Measurements from ENCODE around the gene NTM.

Gene NTM

GRCh38 chr11:131790586-131790985 lies 420.2 kb downstream of the NTM start:
- DNase-seq, result no peak

GRCh38 chr11:131792243-131792642 lies 421.8 kb downstream of the NTM start:
- DNase-seq, result no peak

GRCh38 chr11:131796089-131796488 lies 425.7 kb downstream of the NTM start:
- no peak for DNase-seq

- no peak for DNase-seq
These were observed 426.1 kb downstream of the NTM start for GRCh38 chr11:131796541-131796940.

GRCh38 chr11:131800452-131800851 lies 430.0 kb downstream of the NTM start:
- no peak for DNase-seq

GRCh38 chr11:131802440-131803115 lies 432.2 kb downstream of the NTM start:
- DNase-seq, result no peak

- DNase-seq, result no peak
These were observed 437.5 kb downstream of the NTM start for GRCh38 chr11:131807876-131808275.

- no peak for DNase-seq
These were observed 438.1 kb downstream of the NTM start for GRCh38 chr11:131808470-131808869.

GRCh38 chr11:131809203-131809918 lies 438.9 kb downstream of the NTM start:
- peak in 1 of 4 experiments; percentile 9 for DNase-seq

GRCh38 chr11:131810541-131810940 lies 440.1 kb downstream of the NTM start:
- DNase-seq, result peak in 3 of 4 experiments; percentile 18 to 57 (median 28)

- no peak for DNase-seq
These were observed 441.0 kb downstream of the NTM start for GRCh38 chr11:131811383-131811782.

- DNase-seq, result peak in 2 of 4 experiments; percentile 30 to 34
These were observed 443.7 kb downstream of the NTM start for GRCh38 chr11:131814108-131814507.

- DNase-seq, result no peak
These were observed 445.2 kb downstream of the NTM start for GRCh38 chr11:131815590-131815989.

GRCh38 chr11:131816051-131816450 lies 445.6 kb downstream of the NTM start:
- no peak for DNase-seq

GRCh38 chr11:131817687-131818188 lies 447.3 kb downstream of the NTM start:
- DNase-seq, result no peak

- DNase-seq, result no peak
These were observed 449.4 kb downstream of the NTM start for GRCh38 chr11:131819865-131820264.

- peak in 1 of 4 experiments; percentile 14 for DNase-seq
These were observed 452.1 kb downstream of the NTM start for GRCh38 chr11:131822506-131822905.

GRCh38 chr11:131823772-131824171 lies 453.4 kb downstream of the NTM start:
- no peak for DNase-seq

GRCh38 chr11:131824771-131825170 lies 454.4 kb downstream of the NTM start:
- DNase-seq, result peak; percentile 42 to 84 (median 75)

- DNase-seq, result peak; percentile 9 to 61 (median 50)
These were observed 457.0 kb downstream of the NTM start for GRCh38 chr11:131827430-131827829.

GRCh38 chr11:131829725-131830124 lies 459.3 kb downstream of the NTM start:
- DNase-seq, result no peak

GRCh38 chr11:131832079-131832478 lies 461.7 kb downstream of the NTM start:
- peak in 1 of 4 experiments; percentile 25 for DNase-seq

- DNase-seq, result peak in 2 of 4 experiments; percentile 28 to 39
These were observed 463.0 kb downstream of the NTM start for GRCh38 chr11:131833366-131833765.

GRCh38 chr11:131837562-131837961 lies 467.1 kb downstream of the NTM start:
- DNase-seq, result no peak

All from suppressor macrophage (primary cell).